K562 (cell line): ENCODE results near the gene ANAPC13. TPM values are rescaled to one million over a fixed set of nuclear protein-coding genes. Genes with fewer than 3 reads are reported as not detected.

Source experiments
- ATAC-seq: fragments of 200-7000 bp; cut with Tn5 transposase; 3 replicates; pipeline ENCODE4 v1.9.1; 2020; ENCODE audit warnings: moderate library complexity
- BruUV-seq: library from RNA; stranded (reverse); fragments of 400-500 nt; replicated peaks from 2 replicates; lab custom pipeline; 2021; lab: Mats Ljungman, UMichigan
- CTCF ChIA-PET: fragments of 300-600 bp; formaldehyde crosslinking; extraction: SDS; loops from one replicate; lab custom pipeline; 2021; ENCODE audit warnings: low intra/inter-chr PET ratio; lab: Yijun Ruan, JAX
- POLR2A ChIA-PET: fragments of 300-600, 350-650 bp; sonication (Branson Sonifier 250); formaldehyde crosslinking; extraction: SDS; loops from one replicate; lab custom pipeline; 2021; ENCODE audit warnings: antibody characterized with exemption, inconsistent platforms; lab: Yijun Ruan, JAX
- DNase-seq, 4 experiments: peaks; one replicate each; pipeline versions ENCODE4 v3.0.0 to v3.0.0-alpha.2; 2011 to 2018; ENCODE audit warnings: low spot score in 3 of 4, mixed read lengths in 3 of 4; ENCODE audit errors: extremely low read depth in 1 of 4
- FAIRE-seq: peaks from 2 replicates; lab custom pipeline; 2011; peaks lifted over from hg19 to GRCh38; lab: Jason Lieb, UNC
- H2AFZ ChIP-seq: 2 replicates; pipeline ENCODE4 v1.6.0; 2011; ENCODE audit warnings: low read depth, low read length, control low read depth, inconsistent platforms
- H3K27ac ChIP-seq: fragments of 200-600 bp; 3 replicates; pipeline ENCODE4 v1.8.0; 2011; ENCODE audit warnings: low read depth, mild to moderate bottlenecking, control low read depth, inconsistent platforms, low read length, moderate library complexity, mixed read lengths; ENCODE audit errors: extremely low read depth
- H3K27me3 ChIP-seq, 2 experiments: fragments of 300-600 bp in 1 of 2; 2 replicates in 1 of 2; 3 replicates in 1 of 2; pipeline versions ENCODE4 v1.6.0 to v1.8.0; 2011; ENCODE audit warnings: inconsistent platforms in 2 of 2, low read length in 2 of 2, mild to moderate bottlenecking in 1 of 2, mixed read lengths in 1 of 2, moderate library complexity in 1 of 2; ENCODE audit not compliant: control insufficient read depth in 2 of 2, insufficient read depth in 2 of 2
- H3K36me3 ChIP-seq: fragments of 300-600 bp; 3 replicates; pipeline ENCODE4 v1.8.0; 2011; ENCODE audit warnings: mild to moderate bottlenecking, low read length, inconsistent platforms; ENCODE audit not compliant: control insufficient read depth, insufficient read depth
- H3K4me1 ChIP-seq, 2 experiments: fragments of 200-600 bp in 1 of 2; replicated peaks in 1 of 2; 2 replicates in 1 of 2; 3 replicates in 1 of 2; pipeline versions ENCODE4 v1.5.1 to v1.8.0; 2011; ENCODE audit warnings: inconsistent platforms in 2 of 2, low read length in 2 of 2, mild to moderate bottlenecking in 1 of 2, mixed read lengths in 1 of 2, moderate library complexity in 1 of 2; ENCODE audit not compliant: control insufficient read depth in 2 of 2, insufficient read depth in 2 of 2
- H3K4me2 ChIP-seq: 2 replicates; pipeline ENCODE4 v1.6.1; 2011; ENCODE audit warnings: low read length, control low read depth, inconsistent platforms, mixed read lengths; ENCODE audit not compliant: insufficient read depth
- H3K4me3 ChIP-seq: fragments of 200-600 bp; sonication (generic), shearing (Covaris generic); 2 replicates; pipeline ENCODE4 v1.5.1; 2016; ENCODE audit warnings: control low read depth, inconsistent platforms
- H3K79me2 ChIP-seq: fragments of 200-600 bp; 3 replicates; pipeline ENCODE4 v1.8.0; 2011; ENCODE audit warnings: low read length, inconsistent platforms; ENCODE audit not compliant: control insufficient read depth, insufficient read depth
- H3K9ac ChIP-seq, 2 experiments: 2 replicates each; pipeline versions ENCODE4 v1.6.0 to v1.6.1; 2011; ENCODE audit warnings: low read depth in 2 of 2, low read length in 2 of 2, control low read depth in 1 of 2, inconsistent platforms in 1 of 2, mild to moderate bottlenecking in 1 of 2, mixed read lengths in 1 of 2; ENCODE audit not compliant: insufficient read depth in 1 of 2
- H3K9me1 ChIP-seq: one replicate; pipeline ENCODE4 v1.6.0; 2011; ENCODE audit warnings: inconsistent platforms, mild to moderate bottlenecking, low read length, moderate library complexity; ENCODE audit not compliant: control insufficient read depth, insufficient read depth
- H3K9me3 ChIP-seq: replicated peaks from 2 replicates; pipeline ENCODE4 v1.5.1; 2011; ENCODE audit warnings: low read depth, low read length, inconsistent platforms; ENCODE audit not compliant: control insufficient read depth, insufficient read depth
- H4K20me1 ChIP-seq: replicated peaks from 2 replicates; pipeline ENCODE4 v1.6.1; 2011; ENCODE audit warnings: low read length, inconsistent platforms, mixed read lengths; ENCODE audit not compliant: control insufficient read depth, insufficient read depth
- ARHGAP35 ChIP-seq: fragments of 450-650 bp; IDR thresholded peaks from 2 replicates; pipeline ENCODE4 v1.6.1; 2018; ENCODE audit not compliant: partially characterized antibody
- HDAC2 ChIP-seq: fragments of 450-650 bp; IDR thresholded peaks from 2 replicates; pipeline ENCODE4 v1.6.1; 2016; ENCODE audit warnings: mild to moderate bottlenecking
- HMGN3 ChIP-seq: IDR thresholded peaks from 2 replicates; pipeline ENCODE4 v1.6.1; 2011; ENCODE audit warnings: borderline replicate concordance, low read depth, mild to moderate bottlenecking, mixed read lengths, low read length; ENCODE audit not compliant: insufficient read length; ENCODE audit errors: extremely low read depth
- HNRNPK ChIP-seq: fragments of 200-400 bp; formaldehyde crosslinking; IDR thresholded peaks from one replicate; pipeline ENCODE4 v1.6.1; 2018; ENCODE audit warnings: mild to moderate bottlenecking, low read depth, low read length; ENCODE audit not compliant: poor library complexity, severe bottlenecking
- HNRNPLL ChIP-seq: fragments of 200-400 bp; formaldehyde crosslinking; IDR thresholded peaks from 2 replicates; pipeline ENCODE4 v1.6.1; 2017; ENCODE audit warnings: low read length, low read depth, mild to moderate bottlenecking; ENCODE audit not compliant: poor library complexity, severe bottlenecking
- MXI1 ChIP-seq: IDR thresholded peaks from 2 replicates; pipeline ENCODE4 v1.6.1; 2011; ENCODE audit warnings: low read depth, mild to moderate bottlenecking, improper control_type of control experiment, low read length
- NCOA2 ChIP-seq, 2 experiments: fragments of 450-650 bp; IDR thresholded peaks; 2 replicates each; pipeline ENCODE4 v1.6.1; 2018; ENCODE audit warnings: mild to moderate bottlenecking in 2 of 2, moderate library complexity in 1 of 2; ENCODE audit not compliant: partially characterized antibody in 2 of 2
- NFE2L1 ChIP-seq: fragments of 450-650 bp; IDR thresholded peaks from 2 replicates; pipeline ENCODE4 v1.6.1; 2016; ENCODE audit warnings: missing genetic modification characterization, low read depth, mild to moderate bottlenecking, missing compliant biosample characterization, moderate library complexity, borderline replicate concordance
- RNF219 ChIP-seq: fragments of 250-450 bp; sonication (Bioruptor Pico); IDR thresholded peaks from 2 replicates; pipeline ENCODE4 v1.5.0; 2022; ENCODE audit warnings: mild to moderate bottlenecking
- SRSF3 ChIP-seq: fragments of 200-400 bp; formaldehyde crosslinking; IDR thresholded peaks from 2 replicates; pipeline ENCODE4 v1.6.1; 2016; ENCODE audit warnings: mild to moderate bottlenecking, low read length, moderate library complexity; ENCODE audit not compliant: insufficient read depth
- TFE3 ChIP-seq: fragments of 450-650 bp; formaldehyde crosslinking; IDR thresholded peaks from 2 replicates; pipeline ENCODE4 v1.4.0; 2020; ENCODE audit warnings: mild to moderate bottlenecking, mixed read lengths
- ZNF184 ChIP-seq: sonication (generic); formaldehyde crosslinking; IDR thresholded peaks from 2 replicates; pipeline ENCODE4 v1.5.0; 2020; ENCODE audit warnings: missing genetic modification reagents
- ZNF511 ChIP-seq: sonication (generic); formaldehyde crosslinking; IDR thresholded peaks from 2 replicates; pipeline ENCODE4 v1.8.0; 2022; ENCODE audit warnings: mild to moderate bottlenecking, missing genetic modification reagents
- WGBS: fragments of 100-300 bp; shearing (Covaris generic); methylation state at CpG from one replicate; pipeline ENCODE4 v1.1.6; 2016; ENCODE audit warnings: low coverage, mixed read lengths; ENCODE audit not compliant: insufficient coverage; ENCODE audit errors: missing lambda C conversion rate; 5-methylcytosine and 5-hydroxymethylcytosine counted together
- in situ Hi-C: fragments of 300-500 bp; cut with MboI; formaldehyde crosslinking; loops from 4 replicates; pipeline ENCODE4 v1.15.0; 2018; ENCODE audit warnings: inconsistent platforms, mixed read lengths
- intact Hi-C: fragments of 100-400 bp; cut with micrococcal nuclease; formaldehyde crosslinking; loops from 2 replicates; pipeline ENCODE4 v1.14.2; 2022
- polyA plus RNA-seq, 8 experiments: library from polyadenylated mRNA; depleted of rRNA in 4 of 8; stranded (reverse) in 5 of 8; unstranded in 3 of 8; fragments of >200 nt; fragmentation: Nextera tagmentation in 2 of 8; fragmentation: Illumina TruSeq in 1 of 8; extraction: Ambion mirVana in 2 of 8; extraction: Trizol in 1 of 8; gene quantifications; 2 replicates each; pipeline versions ENCODE4 v1.2.1 to v1.2.3, GENCODE V29; 2011 to 2014; ENCODE audit warnings: inconsistent platforms in 1 of 8, missing spikeins in 1 of 8
- total RNA-seq, 7 experiments: library from RNA; depleted of rRNA in 6 of 7; stranded (reverse); fragments of >200 nt in 6 of 7; fragmentation: Illumina TruSeq in 2 of 7; extraction: Trizol in 2 of 7; gene quantifications; 2 replicates each; pipeline versions ENCODE4 v1.2.1 to v1.2.3, GENCODE V29; 2011 to 2021; ENCODE audit warnings: low replicate concordance in 1 of 7
- TF ChIP-seq, protein P1 (sequence below): fragments of 450-650 bp; IDR thresholded peaks from 2 replicates; pipeline ENCODE4 v1.6.1; 2017; ENCODE audit warnings: antibody characterized with exemption, mild to moderate bottlenecking

Gene ANAPC13
- total and polyA plus RNA-seq, 9 of the 15 experiments (the other 6 are each of a cell fraction or from before 2014, with no cell fraction given): 48.5 to 238 (median 68.5) TPM

DNA sequence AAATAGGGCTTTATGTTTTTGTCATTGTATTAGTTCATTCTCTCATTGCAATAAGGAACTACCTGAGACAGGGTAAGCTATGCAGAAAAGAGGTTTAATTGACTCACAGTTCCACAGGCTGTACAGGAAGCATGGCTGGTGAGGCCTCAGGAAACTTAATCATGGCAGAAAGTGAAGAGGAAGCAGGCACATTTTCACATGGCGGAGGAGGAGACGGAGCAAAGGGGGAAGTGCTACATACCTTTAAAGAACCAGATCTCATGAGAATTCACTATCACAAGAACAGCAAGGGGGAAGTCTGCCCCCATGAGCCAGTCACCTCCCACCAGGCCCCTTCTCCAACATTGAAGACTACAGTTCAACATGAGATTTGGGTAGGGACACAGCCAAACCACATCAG is 25.7 kb upstream of the ANAPC13 start:
- Histone ChIP-seq H3K27me3 (no peaks in the 10 kb centered on the region), H3K36me3 (no peaks in the 10 kb centered on the region; the same call in 2 of the 3 replicates), H2AFZ (no peak overlapping the region), H3K79me2 (no peaks in the 10 kb centered on the region), H3K9me1 (no peaks in the 10 kb centered on the region), H4K20me1 (no peaks in the 10 kb centered on the region), H3K4me1 (no peaks in the 10 kb centered on the region), H3K9ac (no peak overlapping the region), H3K27ac (no peak overlapping the region), H3K4me2 (no peak overlapping the region), H3K4me3 (no peak overlapping the region), H3K9me3 (no peaks in the 10 kb centered on the region)
- ChIA-PET CTCF (no interaction called here), POLR2A (no interaction called here)
- DNase-seq (no peak), ATAC-seq (no peak), FAIRE-seq (no peak)
- intact Hi-C loops: no loop called here
- in situ Hi-C loops: no loop called here
- no TSS peak for BruUV-seq
- 100% methylated on average over 1 of the region's 2 CpGs for WGBS
- TF ChIP-seq, protein P1, sequence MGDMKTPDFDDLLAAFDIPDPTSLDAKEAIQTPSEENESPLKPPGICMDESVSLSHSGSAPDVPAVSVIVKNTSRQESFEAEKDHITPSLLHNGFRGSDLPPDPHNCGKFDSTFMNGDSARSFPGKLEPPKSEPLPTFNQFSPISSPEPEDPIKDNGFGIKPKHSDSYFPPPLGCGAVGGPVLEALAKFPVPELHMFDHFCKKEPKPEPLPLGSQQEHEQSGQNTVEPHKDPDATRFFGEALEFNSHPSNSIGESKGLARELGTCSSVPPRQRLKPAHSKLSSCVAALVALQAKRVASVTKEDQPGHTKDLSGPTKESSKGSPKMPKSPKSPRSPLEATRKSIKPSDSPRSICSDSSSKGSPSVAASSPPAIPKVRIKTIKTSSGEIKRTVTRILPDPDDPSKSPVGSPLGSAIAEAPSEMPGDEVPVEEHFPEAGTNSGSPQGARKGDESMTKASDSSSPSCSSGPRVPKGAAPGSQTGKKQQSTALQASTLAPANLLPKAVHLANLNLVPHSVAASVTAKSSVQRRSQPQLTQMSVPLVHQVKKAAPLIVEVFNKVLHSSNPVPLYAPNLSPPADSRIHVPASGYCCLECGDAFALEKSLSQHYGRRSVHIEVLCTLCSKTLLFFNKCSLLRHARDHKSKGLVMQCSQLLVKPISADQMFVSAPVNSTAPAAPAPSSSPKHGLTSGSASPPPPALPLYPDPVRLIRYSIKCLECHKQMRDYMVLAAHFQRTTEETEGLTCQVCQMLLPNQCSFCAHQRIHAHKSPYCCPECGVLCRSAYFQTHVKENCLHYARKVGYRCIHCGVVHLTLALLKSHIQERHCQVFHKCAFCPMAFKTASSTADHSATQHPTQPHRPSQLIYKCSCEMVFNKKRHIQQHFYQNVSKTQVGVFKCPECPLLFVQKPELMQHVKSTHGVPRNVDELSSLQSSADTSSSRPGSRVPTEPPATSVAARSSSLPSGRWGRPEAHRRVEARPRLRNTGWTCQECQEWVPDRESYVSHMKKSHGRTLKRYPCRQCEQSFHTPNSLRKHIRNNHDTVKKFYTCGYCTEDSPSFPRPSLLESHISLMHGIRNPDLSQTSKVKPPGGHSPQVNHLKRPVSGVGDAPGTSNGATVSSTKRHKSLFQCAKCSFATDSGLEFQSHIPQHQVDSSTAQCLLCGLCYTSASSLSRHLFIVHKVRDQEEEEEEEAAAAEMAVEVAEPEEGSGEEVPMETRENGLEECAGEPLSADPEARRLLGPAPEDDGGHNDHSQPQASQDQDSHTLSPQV: no peak
- TF ChIP-seq HNRNPK (no peak), HNRNPLL (no peak), TFE3 (CRISPR knock-in tag) (no peak), NCOA2 (IDR thresholded peaks at IDR 0.05; ENCODE audit: partially characterized antibody in 2 of 2) (no peak), RNF219 (no peak), HMGN3 (no peak), ZNF184 (no peak), MXI1 (no peak), HDAC2 (no peak), SRSF3 (no peak), ZNF511 (CRISPR knock-in tag) (no peak), ARHGAP35 (no peak), NFE2L1 (no peak)
